ENCODE data around the gene CYP27B1.
A peak's percentile ranks its signal among the peaks of the same experiment; 100 is the strongest.

CYP27B1 gene

DNA sequence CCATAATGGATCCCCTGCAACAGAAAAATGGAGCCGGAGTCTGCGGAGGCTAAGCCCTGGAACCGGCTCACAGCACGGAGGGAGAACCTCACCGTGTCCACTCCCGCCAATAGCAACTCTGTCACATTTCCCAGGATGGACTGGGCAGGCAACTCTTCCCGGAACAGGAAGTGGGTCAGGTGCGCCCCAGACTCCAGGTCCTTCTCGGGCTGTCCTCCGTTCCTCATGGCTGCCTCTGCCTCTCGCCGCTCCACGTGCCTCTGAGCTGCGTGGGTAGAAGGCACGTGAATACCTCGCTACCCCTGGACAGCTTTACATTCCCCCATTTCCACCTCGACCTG is 2.2 kb downstream of the CYP27B1 start:
- H3K27ac ChIP-seq = peak overlapping the region; percentile 56; the same call in 1 of the 2 replicates
- TF ChIP-seq, protein P1, sequence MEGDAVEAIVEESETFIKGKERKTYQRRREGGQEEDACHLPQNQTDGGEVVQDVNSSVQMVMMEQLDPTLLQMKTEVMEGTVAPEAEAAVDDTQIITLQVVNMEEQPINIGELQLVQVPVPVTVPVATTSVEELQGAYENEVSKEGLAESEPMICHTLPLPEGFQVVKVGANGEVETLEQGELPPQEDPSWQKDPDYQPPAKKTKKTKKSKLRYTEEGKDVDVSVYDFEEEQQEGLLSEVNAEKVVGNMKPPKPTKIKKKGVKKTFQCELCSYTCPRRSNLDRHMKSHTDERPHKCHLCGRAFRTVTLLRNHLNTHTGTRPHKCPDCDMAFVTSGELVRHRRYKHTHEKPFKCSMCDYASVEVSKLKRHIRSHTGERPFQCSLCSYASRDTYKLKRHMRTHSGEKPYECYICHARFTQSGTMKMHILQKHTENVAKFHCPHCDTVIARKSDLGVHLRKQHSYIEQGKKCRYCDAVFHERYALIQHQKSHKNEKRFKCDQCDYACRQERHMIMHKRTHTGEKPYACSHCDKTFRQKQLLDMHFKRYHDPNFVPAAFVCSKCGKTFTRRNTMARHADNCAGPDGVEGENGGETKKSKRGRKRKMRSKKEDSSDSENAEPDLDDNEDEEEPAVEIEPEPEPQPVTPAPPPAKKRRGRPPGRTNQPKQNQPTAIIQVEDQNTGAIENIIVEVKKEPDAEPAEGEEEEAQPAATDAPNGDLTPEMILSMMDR (conservative IDR thresholded peaks at IDR 0.05) = no peak

DNA sequence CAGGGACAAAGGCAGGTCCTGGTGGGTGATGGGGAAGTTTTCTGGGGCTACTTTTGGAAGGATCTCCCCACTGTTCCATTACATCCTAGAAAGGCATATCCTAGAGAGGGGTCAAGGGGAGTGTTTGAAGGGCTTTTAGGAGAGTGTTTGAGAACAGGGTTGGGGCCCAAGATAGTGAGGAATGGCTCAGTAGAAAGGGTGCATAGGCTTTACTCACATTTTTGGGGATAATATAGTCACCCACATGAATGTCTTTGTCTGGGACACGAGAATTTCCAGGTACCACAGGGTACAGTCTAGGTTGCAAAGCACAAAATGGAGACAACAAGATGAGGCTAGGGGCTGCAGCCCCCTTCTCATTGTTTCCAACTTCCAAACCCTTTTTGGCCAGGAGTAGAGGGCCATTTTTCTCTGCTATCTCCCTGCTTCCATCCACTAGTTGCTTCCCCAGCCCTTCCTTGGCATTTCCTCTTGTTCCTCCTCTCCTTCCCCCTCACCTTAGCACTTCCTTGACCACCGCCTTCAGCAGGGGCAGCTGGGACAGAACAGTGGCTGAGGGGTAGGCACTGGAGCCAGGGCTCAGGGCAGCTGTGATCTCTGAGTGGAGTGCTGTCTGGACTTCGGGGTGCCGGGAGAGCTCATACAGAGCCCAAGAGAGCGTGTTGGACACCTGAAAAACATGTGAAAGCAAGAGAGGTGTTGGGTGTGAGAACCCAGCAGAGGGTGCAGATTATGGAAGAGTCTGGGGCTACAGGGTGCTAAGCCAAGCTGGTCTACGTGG is 2.8 kb downstream of the CYP27B1 start:
- TF ChIP-seq, protein P1 (conservative IDR thresholded peaks at IDR 0.05) = no peak
- peak overlapping the region; percentile 56; the same call in 1 of the 2 replicates for H3K27ac ChIP-seq

DNA sequence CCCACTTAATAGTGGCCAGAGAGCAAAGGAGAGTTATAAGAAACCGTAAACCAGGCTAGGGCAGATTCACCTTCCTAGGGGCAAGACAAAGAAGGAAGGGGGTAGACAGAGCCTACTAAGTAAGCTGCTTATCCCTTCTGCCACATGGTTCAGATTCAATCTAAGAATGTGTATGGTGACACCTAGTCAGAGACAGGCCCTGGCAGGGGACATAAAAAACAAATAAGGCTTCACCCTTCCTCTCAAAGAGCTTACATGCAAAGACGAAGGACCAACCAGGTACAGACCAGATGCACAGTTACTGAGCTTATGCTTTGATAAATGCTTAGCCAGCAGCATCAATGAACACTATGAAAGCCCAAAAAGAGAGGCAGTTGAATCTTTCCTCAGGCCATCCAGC is 4.4 kb downstream of the CYP27B1 start:
- TF ChIP-seq, protein P1 (conservative IDR thresholded peaks at IDR 0.05) = no peak
- no peak overlapping the region for H3K27ac ChIP-seq

DNA sequence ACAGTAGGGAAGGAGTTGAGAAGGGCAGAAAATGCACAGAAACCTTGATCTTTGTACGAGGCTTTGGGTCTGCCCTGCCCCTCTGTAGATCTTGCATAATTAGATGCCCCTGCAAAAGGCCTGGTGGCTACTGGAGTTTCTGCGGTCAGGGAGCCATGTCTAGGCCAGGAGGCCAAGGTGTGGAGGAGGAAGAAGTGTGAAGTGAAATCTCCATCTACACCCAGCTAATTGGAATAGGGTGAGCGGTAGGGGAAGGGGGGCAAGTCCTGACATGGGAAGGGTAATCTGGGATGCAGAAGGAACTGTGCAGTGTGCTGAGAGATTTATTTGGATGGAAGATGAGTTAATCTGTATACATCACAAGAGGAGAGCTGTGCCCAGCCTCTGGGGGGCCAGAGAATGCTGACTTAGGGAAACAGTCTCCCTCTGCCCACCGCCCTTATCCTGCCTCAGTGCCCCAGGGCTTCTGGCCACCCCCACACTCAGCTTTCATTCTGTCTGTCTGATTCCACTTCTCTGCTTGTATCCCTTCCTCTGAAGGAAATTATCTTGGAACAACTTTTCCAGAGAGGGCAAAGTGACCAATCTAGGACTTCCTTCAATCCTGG is 5.4 kb downstream of the CYP27B1 start:
- TF ChIP-seq, protein P1 (conservative IDR thresholded peaks at IDR 0.05) = no peak
- no peak overlapping the region for H3K27ac ChIP-seq

DNA sequence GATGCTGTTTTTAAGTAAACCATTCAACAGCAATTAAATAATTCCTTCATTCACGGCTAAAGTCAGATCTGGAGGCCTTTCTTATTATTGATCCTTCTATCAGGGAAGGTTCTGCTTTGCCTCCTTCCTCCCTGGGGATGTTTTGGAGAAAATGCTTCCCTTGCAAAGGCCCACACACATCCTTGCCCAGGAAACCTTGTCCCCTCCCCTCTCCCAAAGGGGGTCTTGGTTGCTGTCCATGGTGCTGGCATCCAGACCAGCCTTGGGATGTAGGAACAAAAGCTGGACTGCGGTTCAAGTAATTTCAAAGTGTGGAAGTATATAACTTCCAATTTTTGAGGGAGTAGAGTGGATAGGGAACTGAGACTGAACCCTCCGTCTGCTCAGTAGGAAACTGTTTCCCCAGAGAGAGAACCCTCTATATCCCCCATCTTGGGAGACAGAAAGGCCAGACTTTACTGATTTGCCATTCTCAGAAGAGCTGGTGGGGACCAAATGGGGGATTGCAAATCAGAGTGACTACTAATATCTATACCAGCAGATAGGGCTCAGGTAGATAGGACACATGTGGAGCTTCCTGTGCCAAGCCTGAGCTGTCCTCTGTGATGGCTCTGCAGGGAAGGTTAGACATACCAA is 6.4 kb downstream of the CYP27B1 start:
- TF ChIP-seq, protein P1 (conservative IDR thresholded peaks at IDR 0.05) = no peak
- no peak overlapping the region for H3K27ac ChIP-seq

DNA sequence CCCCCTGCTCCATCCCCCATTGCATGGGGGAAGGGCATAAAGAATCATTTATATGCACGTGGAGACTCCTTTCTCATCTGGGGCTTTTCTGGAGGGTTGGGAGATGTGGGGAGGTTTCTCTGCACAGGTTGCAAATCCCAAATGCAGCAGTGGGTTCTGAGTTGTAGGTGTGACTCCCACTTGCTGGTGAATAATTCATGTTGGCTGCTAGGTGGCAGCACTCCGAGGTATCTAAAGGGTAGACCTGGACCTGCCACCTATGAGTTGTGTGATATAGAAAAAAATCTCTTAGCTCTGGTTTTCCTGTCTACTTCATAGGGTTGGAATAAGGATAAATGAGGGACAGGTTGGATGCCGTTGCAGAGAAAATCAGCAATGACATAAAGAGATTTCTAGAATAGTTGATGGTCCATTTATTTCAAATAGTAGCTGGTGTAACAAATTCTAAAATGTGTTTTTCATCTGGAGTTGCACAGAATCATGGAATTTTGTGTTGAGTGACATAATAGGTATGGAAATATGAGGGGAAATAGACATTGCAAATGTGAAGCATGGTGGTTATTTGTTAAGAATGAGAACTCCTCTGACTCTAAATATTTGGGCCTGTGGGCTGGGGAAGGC is 7.4 kb downstream of the CYP27B1 start:
- TF ChIP-seq, protein P1 (conservative IDR thresholded peaks at IDR 0.05) = peak; percentile 88
- H3K27ac ChIP-seq = no peak overlapping the region
